Activated CD4-positive, alpha-beta T cell treated with anti-CD3 and anti-CD28 coated beads, Interleukin-2, amount 50 U/mL, for 24 hours (primary cell): ENCODE measurements around the gene DERL3.
"Not testable (repeated sequence)": the region's sequence is repeated elsewhere in the genome, so short reads cannot be mapped to it uniquely, and the experiment has no call there.

Experiments used
- DNase-seq, 2 donors: peaks; one replicate each; pipeline ENCODE4 v3.0.0-alpha.2; 2020; ENCODE audit warnings: low read depth in 1 of 2, low spot score in 1 of 2

DERL3 gene

GRCh38 chr22:23838681-23839468 lies at the start of gene DERL3:
Gene DERL3 (minus strand): TSS chr22:23839006. CDS start chr22:23838987, 19 bp downstream.
- peak; percentile 92 for DNase-seq

DNA sequence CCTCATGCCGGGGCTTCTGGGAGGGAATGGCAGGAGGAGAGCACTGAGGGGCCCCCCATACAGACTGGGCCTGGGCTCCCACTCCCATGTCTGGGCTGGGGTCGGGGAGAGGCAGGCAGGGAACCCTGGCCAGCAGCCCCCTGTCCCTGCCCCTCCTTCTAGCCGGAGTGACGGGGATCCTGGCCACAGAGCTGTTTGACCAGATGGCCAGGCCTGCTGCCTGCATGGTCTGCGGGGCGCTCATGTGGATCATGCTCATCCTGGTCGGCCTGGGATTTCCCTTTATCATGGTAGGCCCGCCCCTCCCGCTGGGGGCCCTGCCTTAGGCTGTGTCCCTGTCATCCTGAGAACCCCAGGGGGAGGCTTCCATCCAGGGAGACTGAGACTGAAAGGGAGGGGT lies 45.3 kb upstream of the DERL3 start:
- DNase-seq: no peak

GRCh38 chr22:23883658-23884057 lies 44.9 kb upstream of the DERL3 start:
- no peak for DNase-seq

DNA sequence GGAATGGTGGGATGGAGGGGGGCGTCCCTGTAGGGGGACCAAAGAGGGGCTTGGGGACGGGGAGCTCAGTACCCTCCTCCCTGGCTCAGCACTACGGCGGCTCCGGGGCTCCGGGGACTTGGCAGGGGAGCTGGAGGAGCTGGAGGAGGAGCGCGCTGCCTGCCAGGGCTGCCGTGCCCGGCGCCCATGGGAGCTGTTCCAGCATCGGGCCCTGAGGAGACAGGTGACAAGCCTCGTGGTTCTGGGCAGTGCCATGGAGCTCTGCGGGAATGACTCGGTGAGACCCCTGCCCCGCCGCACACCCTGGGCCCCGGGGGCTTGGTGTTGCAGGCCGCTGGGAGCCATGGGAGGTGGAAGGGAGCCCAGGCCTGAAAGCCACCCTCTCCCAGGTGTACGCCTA lies 43.6 kb upstream of the DERL3 start:
- no peak for DNase-seq

GRCh38 chr22:23878219-23878618 lies 39.4 kb upstream of the DERL3 start:
- no peak for DNase-seq

GRCh38 chr22:23877566-23877965 lies 38.8 kb upstream of the DERL3 start:
- DNase-seq: no peak

- no peak for DNase-seq
Observed at GRCh38 chr22:23875801-23876200, 37.0 kb upstream of the DERL3 start.

- DNase-seq: no peak
Observed at GRCh38 chr22:23874871-23875270, 36.1 kb upstream of the DERL3 start.

- DNase-seq: no peak
Observed at GRCh38 chr22:23868580-23868979, 29.8 kb upstream of the DERL3 start.

DNA sequence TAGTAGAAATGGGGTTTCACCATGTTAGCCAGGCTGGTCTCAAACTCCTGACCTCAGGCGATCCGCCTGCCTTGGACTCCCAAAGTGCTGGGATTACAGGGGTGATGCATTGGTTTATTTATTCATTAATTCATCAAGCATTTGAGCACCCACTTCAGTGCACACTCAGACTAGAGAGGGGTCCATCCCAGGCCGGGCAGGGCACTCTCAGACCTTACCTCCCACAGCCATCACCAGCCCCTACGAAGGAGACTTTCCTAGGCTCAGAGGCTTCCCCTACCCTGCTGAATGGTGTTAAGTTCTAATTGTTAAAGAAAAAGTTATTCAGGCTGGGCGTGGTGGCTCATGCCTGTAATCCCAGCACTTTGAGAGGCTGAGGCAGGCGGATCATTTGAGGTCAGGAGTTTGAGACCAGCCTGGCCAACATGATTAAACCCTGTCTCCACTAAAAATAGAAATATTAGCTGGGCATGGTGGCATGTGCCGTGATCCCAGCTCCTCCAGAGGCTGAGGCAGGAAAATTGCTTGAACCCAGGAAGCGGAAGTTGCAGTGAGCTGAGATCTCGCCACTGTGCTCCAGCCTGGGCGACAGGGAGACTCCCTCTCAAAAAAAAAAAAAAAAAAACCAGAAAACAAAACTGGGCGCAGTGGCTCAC lies 25.8 kb upstream of the DERL3 start:
- DNase-seq: not testable (repeated sequence)

DNA sequence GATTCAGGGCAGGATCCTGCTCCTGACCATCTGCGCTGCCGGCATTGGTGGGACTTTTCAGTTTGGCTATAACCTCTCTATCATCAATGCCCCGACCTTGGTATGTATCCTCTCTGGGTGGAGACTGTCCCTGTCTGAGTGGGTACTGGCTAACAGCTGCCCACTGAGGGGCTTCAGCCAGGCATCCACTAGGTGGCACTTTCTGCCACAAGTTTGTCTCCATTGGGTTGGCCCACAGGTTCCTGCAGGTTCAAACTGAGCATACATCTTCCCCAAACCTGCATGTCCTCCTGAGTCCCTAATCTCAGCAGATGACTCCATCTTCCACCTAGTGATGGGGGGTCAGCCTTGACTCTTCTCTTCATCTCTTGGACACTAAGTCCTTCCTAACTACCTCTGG lies 23.3 kb upstream of the DERL3 start:
- DNase-seq: no peak

- DNase-seq: not testable (repeated sequence)
Observed at GRCh38 chr22:23860187-23860586, 21.4 kb upstream of the DERL3 start.

- no peak for DNase-seq
Observed at GRCh38 chr22:23859201-23859600, 20.4 kb upstream of the DERL3 start.

DNA sequence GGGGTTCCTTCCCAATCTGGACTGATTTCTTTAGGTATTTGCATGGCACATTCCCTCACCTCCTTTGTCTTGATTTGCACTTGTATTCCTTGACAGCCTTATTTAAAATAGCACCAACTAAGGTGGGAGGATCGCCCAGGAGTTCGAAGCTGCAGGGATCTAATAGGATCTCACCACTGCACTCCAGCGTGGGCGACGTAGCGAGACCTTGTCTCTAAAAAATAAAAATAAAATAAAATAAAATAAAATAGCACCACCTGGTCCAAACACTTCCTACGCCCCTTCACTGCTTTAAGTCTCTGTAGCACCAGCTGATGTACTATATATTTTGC lies 19.6 kb upstream of the DERL3 start:
- DNase-seq: no peak

GRCh38 chr22:23857606-23858483 lies 19.0 kb upstream of the DERL3 start, which contains the start of gene SLC2A11:
Gene SLC2A11 (plus strand): TSS chr22:23857875. CDS start chr22:23858000, 125 bp downstream.
- peak; percentile 77 to 93 for DNase-seq

DNA sequence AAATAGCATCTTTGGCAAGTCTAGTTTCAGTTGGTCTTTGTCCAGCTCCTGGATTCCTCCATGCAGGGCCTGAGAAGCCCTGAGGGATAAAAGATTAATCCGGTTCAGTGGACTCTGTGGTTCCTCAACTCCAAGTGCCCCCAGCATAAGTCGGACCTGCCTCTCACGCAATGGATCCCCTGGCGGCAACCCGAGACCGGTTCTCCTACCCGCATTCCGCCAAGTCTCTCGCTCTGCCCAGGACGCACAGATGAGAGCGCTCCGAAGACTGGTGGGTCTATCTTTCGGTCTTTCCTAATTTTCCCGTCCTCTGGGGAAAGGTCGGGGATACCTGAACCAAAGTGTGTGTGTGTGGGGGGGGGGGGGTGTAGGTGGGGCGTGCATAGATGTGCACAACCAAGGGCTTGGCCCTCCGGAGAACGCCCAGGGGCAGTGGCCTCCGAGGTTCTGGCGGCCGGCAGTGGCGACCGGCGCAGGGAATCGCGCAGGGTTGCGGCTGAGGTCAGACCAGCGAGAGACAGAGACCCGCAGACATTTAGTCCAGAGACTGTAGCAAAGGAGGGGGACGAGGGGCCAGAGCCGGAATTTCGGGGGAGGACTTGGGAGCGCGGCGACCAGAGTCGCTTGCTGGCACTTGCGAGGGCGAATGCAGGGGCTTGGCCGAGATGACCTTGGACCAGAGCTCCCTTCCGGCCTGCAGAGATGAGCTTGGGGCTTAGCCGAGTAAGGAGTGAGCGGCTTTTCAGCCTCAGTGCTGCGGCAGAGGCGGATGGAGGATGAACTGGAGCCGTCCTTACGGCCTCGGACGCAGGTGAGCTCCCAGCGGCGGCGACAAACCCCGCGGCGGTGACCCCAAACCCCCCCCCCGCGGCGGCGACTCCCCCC lies 18.2 kb upstream of the DERL3 start:
- peak in 1 of 2 donors; percentile 22 for DNase-seq

DNA sequence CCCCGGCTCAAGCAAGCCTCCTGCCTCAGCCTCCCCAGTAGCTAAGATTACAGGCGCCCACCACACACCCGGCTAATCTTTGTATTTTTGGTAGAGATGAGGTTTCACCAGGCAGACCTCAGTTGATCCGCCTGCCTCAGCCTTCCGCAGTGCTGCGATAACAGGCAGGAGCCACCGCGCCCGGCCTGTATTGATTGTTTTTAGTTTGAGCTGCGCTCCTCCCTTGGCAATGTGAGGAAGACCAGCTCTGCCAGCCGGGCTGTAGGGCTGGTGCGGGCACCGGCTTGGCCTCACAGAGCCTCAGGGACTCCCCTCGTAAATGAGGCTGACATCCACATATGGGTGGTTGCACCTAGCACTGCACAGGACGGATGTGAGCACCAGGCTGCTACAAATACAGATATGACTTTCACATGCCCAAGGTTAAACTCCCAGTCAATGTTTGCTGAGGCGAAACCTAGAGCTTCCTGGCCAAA lies 11.4 kb upstream of the DERL3 start:
- DNase-seq: no peak

- DNase-seq: peak; percentile 79 to 83
Observed at GRCh38 chr22:23849009-23850006, 10.5 kb upstream of the DERL3 start.
